HEK293 (cell line): ENCODE results near the gene FBXO5.
"Not testable (repeated sequence)": the region's sequence is repeated elsewhere in the genome, so short reads cannot be mapped to it uniquely, and the experiment has no call there.

Experiments used
- ZFP3 ChIP-seq: fragments of 450-650 bp; formaldehyde crosslinking; IDR thresholded peaks from 2 replicates; pipeline ENCODE4 v1.5.1; 2016; ENCODE audit warnings: low read depth, missing biosample characterization, missing genetic modification characterization
- ZNF221 ChIP-seq: fragments of 450-650 bp; formaldehyde crosslinking; IDR thresholded peaks from 2 replicates; pipeline ENCODE4 v1.5.1; 2017; ENCODE audit warnings: missing biosample characterization, missing genetic modification characterization, borderline replicate concordance

DNA sequence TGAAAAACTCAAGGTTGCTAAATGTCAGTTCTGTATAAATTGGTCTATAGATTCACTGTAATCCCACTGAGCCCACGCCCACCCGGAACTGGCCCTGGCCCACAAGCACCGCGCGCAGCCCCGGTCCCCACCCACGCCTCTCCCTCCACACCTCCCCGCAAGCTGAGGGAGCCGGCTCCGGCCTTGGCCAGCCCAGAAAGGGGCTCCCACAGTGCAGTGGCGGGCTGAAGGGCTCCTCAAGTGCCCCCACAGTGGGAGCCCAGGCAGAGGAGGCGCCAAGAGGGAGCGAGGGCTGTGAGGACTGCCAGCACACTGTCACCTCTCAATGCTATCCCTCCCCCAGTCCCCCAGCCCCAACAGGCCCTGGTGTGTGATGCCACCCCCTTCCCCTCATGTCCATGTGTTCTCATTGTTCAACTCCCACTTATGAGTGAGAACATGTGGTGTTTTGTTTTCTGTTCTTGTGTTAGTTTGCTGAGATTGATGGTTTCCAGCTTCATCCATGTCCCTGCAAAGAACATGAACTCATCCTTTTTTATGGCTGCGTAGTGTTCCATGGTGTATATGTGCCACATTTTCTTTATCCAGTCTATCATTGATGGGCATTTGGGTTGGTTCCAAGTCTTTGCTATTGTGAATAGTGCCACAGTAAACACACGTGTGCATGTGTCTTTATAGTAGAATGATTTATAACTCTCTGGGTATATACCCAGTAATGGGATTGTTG is 16.5 kb downstream of the FBXO5 start:
- TF ChIP-seq ZFP3, ZNF221 (tag by site-specific recombination): not testable (repeated sequence)
